GM18507 (cell line): ENCODE measurements around the gene MPZL3.

Source experiments
- DNase-seq: peaks from one replicate; pipeline ENCODE4 v3.0.0; 2011; ENCODE audit warnings: low read depth; ENCODE audit not compliant: insufficient read length; ENCODE audit errors: extremely low spot score
- FAIRE-seq: peaks from 2 replicates; lab custom pipeline; 2011; peaks lifted over from hg19 to GRCh38; lab: Jason Lieb, UNC

Gene MPZL3

GRCh38 chr11:118267486-118267885 is 15.3 kb upstream of the MPZL3 start:
- no peak for FAIRE-seq
- no peak for DNase-seq

- DNase-seq (no peak), FAIRE-seq (no peak)
Measured at GRCh38 chr11:118265954-118266353, 13.8 kb upstream of the MPZL3 start.

GRCh38 chr11:118264569-118265465 is 12.7 kb upstream of the MPZL3 start:
- no peak for FAIRE-seq

DNA sequence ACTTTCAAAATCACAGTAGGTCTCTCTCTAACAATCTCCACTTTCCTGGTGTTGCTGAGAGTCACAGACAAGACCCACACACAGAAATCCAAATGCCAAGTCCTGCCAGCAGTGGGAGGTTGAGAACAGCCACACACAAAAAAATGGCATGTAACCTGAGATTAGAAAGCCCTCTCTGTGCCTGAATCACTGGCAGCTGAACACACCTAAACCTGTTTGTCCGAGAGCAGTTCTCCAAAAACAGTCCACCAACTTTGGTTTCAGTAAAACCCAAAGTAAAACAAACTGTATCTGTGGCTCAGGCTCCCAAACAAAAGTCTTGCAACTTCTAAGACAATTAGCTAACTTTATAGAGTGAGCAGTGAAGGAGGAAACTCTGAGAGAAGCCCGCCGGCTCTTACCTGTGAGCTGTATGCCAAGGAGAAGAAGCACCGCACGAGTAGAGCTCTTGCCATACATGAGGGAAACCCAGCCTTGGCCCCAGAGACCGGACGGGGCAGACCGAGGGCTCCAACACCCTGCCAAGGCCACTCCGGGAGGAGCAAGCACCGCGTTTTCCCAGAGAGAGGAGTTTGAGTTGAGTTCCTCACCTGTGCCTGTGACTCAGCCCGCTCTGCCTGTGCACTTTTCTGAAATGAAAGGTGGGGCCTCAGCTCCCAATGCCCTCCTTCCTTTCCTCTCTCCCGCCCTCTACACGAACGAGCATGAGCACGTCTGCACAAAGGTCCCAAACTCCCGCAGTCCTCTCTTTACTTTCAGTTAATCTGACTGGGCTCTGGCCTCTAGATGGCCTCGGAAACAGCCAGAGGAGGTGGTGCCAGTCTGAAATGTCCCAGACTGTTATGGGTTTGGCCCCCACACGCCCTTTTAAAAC is 11.8 kb upstream of the MPZL3 start, which contains the start of gene MPZL2:
TSS of gene MPZL2 (minus strand) at position 603 of the 874 bp plus-strand sequence. CDS start at position 459, 144 bp downstream.
- no peak for DNase-seq
- no peak for FAIRE-seq

More at GRCh38 chr11:118264569-118265465, 12.7 kb upstream of the MPZL3 start:
- DNase-seq: no peak

DNA sequence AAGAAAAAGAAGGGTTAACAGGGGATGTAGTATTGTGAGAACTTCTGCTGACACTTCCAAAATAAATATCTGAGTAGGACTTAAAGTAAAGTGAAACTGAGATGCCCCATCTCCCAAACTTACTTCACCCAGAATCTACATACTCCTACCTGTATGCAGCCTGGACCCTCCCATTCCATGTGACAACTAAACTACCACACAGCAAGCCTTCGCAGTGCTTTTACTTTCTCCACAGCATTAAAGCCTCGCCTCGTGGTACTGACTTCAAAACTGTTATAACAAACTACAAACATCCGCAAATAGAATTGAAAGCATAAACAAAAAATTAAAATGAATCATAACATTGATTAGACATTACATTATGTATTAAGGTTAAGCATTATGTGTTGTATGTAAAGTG is 10.9 kb upstream of the MPZL3 start:
- DNase-seq (no peak), FAIRE-seq (no peak)

GRCh38 chr11:118260353-118260752 is 8.2 kb upstream of the MPZL3 start:
- FAIRE-seq (no peak), DNase-seq (no peak)

GRCh38 chr11:118259138-118259537 is 7.0 kb upstream of the MPZL3 start:
- DNase-seq (no peak), FAIRE-seq (no peak)

GRCh38 chr11:118258410-118258809 is 6.2 kb upstream of the MPZL3 start:
- FAIRE-seq: no peak
- no peak for DNase-seq

DNA sequence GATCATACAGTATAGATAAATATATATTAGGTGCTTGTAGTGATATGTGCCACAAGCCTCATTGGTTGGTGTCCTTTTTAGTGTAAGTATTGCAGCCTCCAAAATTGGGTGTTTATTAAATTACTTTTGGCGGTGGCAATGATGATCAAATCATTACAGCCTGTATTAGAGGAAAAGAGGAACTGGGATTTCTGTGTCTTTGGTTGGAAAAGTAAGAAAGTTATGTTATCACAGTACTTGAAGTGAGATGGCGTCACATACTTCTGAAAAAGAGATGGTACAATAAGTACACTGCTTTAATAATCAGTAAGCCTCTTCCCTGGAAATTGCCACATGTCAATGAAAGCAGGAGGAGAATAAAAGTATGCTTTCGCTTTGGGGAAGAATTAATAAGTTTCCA is 523 bp upstream of the MPZL3 start:
- DNase-seq: no peak
- peak; percentile 59 for FAIRE-seq

DNA sequence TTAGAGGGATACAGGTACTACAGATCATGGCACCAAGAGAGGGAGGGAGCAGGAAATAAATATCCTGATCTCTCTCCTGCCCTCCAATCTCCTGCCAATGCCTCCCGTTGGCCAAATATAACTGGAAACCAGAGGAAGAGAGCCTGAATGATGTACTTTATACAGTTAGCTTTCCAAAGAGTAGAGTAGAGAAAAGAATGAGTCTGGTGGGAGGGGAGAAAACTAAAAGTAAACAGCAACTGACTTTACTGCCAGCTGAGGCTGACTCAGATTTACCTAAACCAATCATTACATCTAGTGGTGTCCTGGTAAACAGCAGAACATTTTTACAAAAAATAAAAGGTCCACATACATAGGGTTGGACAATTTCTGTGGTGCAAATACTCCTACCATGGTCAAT is 5.1 kb downstream of the MPZL3 start:
- DNase-seq (no peak), FAIRE-seq (no peak)

DNA sequence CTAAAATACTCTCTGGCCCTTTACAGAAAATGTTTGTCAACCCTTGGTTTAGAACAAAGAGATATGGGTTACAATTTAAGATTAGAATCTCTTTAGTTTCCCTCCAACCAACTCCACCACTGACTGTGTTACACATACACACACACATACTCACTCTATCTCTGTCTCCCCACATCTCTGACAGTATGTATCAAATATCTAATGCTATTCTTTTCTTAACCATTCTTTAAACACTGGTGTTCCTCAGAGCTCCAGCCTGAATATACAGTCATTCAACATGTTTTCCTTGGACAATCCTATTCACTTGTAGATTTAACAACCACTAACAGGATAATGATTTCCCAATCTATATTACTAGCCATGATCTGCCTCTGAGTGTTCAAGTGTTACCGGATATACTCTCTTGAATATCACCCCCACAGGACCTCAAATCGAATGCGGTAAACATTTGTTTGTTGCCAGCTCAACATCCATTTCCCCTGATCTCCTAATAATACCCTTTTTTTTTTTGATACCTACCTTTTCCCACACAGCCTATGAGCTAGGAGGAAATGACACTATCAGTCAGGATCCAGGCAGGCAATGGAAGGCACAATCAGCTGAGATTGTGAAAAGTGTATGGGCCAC is 6.1 kb downstream of the MPZL3 start:
- DNase-seq (no peak), FAIRE-seq (no peak)

DNA sequence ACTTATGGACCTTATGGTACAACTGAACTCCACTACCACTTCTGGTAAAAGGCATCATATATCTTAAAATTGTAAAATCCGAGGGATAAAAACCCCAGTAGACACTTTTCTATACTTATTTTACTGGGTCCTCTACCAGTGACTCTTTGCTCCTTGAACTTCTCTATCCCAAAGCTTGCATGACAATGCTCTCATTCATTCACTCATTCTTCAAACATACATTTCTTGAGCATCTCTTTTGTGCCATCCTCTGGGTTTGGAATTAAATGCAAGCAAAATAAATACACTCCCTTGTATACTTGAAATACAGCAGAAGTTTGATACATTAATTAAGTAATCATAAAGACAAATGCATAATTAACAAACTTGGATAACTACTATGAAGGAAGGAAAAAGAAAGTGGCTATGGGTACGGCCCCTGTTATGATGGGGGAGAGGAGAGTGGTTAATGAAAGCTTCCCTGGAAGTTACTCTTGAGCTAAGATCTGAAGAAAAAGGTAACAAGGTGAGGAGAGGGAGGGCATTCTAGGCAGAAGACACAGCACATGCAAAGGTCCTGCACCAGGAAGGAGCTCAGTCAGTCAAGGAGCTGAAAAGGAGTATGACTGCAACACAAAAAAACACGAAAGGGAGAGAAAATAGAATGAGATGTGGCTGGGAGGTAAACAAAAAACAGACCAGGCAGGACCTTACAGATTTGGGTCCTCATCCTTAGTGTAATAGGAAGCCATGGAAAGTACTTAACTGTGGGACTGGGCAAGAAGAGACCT is 8.0 kb downstream of the MPZL3 start:
- DNase-seq: no peak
- FAIRE-seq: no peak

- FAIRE-seq (no peak), DNase-seq (no peak)
Measured at GRCh38 chr11:118243161-118243560, 9.0 kb downstream of the MPZL3 start.

DNA sequence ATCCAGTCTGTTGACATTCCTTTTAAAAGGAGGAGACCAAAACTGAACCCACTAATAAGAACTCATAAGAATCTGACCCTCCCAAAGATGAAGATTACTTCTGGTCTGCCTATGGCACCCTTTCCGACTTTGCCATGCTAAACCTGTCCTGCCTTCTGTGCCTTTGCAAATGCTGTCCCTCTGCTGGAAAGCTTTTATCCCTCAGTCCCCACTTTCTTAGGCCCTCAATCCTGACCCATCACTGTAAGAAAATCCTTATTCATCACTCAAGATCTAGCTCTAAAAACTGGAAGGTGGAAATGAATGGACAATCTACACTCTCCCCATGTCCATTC is 10.4 kb downstream of the MPZL3 start:
- no peak for FAIRE-seq

DNA sequence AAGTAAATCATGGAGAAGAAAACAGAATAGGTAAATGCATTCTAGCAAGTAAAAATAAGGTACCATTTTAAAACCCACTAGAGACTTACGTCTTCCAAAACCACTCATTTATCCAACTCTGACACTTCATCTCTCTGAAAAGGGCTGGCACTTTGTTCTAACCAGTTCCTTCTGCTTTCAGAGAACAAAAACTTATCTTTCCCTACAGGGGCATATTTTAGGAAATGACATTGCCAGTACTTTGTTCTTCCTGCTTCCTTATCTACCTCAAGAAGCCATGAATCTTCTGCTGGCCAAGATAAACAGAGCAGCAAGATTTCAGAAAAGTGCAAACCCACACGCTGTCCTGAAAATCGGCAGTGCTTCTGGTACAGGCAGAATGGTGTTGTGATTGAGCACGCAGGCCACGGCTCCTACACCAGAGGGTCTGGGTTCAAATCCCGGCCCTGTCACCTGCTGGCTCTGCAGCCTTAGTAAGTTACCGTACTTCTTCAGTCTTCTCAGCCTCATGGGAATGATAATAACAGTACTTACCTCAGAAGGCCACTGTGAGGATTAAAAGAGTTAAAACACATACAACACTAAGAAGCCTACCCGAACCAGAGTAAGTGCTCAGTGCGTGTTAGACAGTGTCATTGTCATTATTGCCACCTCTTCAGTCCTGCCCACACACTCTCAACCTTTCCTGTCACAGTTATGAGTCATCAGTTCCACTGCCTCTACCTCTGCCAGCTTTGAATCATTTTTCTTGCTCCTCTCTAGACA is 11.0 kb downstream of the MPZL3 start:
- peak; percentile 38 for DNase-seq
- FAIRE-seq: peak; percentile 91

More for the DNA sequence above, 10.4 kb downstream of the MPZL3 start:
- DNase-seq: no peak

DNA sequence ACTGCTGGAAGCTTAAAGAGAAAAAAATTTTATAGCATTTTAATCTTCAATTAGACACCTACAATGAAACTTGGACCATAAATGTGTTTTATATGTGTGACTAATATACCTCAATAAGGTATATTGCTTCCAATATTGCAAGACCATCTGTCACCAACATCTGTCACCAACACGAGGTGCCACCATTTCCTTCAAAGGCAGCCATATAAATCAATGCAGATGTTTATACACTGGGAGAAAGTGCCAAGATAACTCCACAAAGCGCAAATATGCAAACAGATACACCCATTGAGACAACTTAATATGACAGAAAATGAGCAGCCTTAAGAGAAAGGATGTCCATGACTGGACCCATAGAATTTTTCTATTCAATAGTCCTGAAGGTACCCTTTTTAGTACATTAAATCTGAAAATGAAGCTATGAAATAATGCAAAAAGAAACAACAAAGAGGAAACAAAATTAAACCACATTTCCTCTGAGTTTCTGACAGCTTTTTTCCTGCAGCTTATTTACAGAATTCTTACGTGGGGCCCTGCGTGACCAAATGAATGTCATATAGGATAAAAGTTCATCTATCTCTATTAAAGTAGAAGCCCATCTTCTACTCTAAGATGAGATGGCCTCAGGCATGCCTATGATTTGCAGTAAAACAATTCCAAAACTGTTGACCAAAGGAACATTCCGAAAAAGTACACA is 12.5 kb downstream of the MPZL3 start:
- no peak for FAIRE-seq
- DNase-seq: no peak

DNA sequence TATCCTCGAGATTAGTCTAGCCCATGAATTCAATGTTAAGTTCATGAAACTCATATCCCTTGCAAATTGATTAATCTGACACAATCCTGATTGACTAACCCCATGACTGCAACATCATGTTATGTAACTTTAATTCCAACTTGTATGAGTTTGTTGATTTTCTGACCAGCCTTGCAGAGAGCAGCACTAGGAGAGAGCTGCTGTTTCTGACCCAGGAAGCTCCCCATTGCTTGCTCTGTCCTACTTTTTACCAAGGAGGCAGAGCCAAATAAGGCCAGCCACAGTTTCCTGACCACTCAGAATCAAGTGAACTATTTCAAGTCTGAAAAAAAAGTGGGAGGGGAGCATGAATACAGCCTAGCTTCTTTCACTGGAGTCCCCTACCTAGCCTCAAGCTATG is 13.2 kb downstream of the MPZL3 start:
- no peak for FAIRE-seq

GRCh38 chr11:118238421-118238820 is 13.7 kb downstream of the MPZL3 start:
- FAIRE-seq (no peak), DNase-seq (no peak)

More for the DNA sequence above, 13.2 kb downstream of the MPZL3 start:
- no peak for DNase-seq
